Activated CD4-positive, alpha-beta T cell treated with anti-CD3 and anti-CD28 coated beads for 1 hour (primary cell): ENCODE data around the gene ARHGAP28.
"Not testable (repeated sequence)": the region's sequence is repeated elsewhere in the genome, so short reads cannot be mapped to it uniquely, and the experiment has no call there.

Experiments used
- DNase-seq: peaks from one replicate; pipeline ENCODE4 v3.0.0-alpha.2; 2020

The ARHGAP28 gene

DNA sequence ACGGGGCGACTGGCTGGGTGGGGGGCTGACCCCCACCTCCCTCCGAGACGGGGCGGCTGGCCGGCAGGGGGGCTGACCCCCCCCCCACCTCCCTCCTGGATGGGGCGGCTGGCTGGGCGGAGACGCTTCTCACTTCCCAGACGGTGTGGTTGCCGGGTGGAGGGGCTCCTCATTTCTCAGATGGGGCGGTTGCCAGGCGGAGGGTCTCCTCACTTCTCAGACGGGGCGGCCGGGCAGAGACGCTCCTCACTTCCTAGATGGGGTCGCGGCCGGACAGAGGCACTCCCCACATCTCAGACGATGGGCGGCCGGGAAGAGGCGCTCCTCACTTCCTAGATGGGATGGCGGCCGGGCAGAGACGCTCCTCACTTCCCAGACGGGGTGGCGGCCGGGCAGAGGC is 98.0 kb downstream of the ARHGAP28 start:
- not testable (repeated sequence) for DNase-seq

DNA sequence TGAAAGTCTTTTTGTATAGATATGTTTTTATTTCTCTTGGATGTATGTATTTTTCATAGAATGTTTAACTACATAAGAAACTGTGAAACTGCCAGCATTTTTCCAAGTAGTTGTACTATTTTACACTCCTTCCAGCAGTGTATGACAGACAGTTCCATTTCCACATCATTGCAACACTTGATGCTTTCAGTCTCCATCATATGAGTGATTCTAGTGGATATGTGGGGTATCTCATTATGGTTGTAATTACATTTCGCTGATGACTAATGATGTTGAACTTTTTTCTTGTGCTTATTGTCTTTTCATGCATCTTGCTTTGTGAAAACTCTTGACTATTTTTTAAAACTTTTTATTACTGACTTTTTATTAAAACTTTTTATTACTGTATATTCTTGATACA is 101.4 kb downstream of the ARHGAP28 start:
- no peak for DNase-seq

DNA sequence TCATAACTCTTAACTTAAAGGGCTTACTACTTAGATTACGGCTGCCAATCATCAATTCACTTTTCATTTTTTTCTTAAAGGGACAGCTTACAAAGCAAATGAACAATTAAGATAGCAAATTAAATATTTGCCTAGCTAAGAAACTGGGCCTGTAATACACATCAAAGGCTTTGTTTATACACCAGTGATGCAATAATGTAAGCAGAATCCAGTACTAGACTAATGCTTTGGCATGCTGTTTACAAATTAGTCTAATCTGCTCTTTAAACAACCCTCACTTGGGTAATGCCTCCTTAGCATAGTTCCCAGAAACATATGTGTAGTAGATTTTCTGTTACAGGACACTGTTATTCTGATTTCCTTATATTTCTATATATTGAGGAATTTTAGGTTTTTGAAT is 105.8 kb downstream of the ARHGAP28 start:
- no peak for DNase-seq

DNA sequence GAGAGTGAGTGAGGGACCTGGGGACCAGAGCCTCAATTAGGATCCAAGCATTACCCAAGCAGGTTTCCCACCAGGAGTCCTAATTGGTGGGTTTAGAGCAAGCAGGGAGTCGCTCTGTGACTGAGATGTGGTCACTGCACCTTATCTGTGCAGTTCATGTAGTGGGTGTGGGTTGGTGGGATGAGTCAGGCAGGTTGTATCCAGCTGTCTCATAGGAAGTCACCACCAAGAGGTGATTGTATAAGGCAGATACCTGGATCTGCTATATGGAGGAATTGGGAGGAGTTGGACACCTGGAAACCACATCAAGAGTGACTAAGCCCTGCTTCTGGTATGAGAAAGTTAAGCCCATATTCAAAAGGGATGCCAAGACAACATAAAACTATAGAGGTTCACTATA is 106.8 kb downstream of the ARHGAP28 start:
- DNase-seq = no peak

DNA sequence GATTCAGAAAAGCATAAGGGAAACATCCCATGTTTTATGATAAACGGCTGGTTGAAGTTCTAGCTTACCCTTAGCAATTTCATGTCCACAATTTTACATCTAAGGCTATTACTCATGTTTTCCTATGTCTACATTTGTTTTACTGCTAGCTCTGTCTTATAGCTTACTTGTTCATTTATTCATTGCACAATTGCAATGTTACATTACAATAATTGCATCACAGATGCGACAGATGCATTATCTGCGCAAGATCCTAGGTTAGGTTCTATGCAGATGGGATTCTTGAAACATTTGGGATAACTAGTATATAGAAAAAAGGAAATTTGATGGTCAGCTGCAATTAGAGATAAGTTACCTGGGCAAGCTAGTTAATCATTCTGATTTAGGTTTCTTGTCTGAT is 108.4 kb downstream of the ARHGAP28 start:
- DNase-seq = no peak

DNA sequence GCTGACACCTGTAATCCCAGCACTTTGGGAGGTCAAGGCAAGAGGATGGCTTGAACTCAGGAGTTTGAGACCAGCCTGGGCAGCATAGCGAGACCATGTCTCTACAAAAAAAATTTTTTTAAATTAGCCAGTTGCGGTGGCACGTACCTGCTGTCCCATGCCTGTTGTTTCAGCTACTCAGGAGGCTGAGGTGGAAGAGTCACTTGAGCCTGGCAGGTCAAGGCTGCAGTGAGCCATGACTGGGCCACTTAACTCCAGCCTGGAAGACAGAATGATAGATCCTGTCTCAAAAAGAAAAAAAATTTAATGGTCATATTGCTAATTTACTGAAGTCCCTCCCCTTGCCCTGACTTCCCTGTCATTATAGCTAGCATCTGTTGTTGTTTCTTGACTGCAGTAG is 112.6 kb downstream of the ARHGAP28 start:
- DNase-seq = no peak

DNA sequence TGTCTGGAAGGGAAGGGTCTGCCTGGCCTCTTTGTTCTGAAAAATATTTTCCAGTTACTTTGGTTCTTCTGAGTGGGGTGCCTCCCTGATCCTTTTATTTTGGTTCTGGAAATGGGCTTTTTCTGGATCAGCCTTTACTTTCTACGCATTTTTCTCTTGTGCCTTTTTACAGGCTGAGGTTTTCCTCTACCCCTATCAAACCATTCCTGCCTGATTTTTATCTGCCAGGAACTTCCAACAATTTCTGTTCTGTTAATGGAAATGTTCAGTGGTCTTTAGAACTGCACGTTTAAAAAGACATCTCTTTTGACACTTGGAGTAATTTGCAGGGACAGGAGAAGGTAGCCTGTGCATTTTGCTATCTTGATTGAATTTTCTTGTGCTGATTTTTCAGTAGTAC is 113.8 kb downstream of the ARHGAP28 start:
- no peak for DNase-seq

DNA sequence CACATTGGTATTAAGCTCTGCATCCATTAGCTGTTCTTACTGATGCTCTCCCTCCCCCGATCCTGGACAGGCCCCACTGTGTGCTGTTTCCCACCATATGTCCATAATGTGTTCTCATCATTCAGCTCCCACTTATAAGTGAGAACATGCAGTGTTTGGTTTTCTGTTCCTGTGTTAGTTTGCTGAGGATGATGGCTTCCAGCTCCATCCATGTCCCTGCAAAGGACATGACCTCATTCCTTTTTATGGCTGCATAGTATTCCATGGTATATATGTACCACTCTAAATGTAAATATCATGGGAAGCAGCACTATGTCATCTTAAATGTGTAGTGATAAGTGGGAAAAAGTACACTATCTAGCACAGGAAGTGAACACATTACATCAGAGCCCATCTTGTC is 116.0 kb downstream of the ARHGAP28 start:
- DNase-seq = not testable (repeated sequence)

DNA sequence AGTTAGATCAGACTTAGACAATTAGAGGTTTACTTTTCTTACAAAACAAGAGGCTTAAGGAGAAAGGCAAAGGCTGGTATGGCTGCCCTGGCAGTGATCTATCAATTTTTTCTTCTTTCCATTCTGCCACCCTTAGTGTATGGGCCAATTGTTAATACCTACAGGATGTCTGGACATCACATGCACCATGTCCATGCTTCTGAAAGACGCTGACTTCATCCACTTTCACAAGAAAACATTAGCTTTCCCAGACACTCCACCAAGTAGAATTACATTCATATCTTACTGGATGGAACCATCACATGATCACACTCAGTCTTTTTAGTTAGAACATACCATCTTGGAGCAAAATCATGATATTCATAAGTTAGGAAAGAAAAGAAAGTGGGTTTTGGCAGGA is 120.9 kb downstream of the ARHGAP28 start:
- DNase-seq = no peak

DNA sequence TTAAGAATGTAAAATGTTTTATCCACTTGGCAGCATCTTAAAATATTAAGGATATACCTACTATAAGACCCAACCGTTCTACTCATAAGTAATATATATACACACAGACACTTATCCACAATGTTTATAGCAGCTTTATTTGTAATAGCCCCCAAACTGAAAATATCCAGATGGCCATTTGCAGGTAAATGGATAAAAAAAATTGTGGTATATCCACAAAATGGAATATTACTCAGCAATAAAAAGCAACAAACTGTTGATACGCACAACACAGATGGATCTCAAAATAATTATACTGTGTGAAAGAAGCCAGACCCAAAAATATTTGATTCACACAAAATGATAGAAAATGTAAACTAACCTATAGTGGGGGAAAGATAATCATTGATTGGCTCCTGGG is 122.0 kb downstream of the ARHGAP28 start:
- no peak for DNase-seq

DNA sequence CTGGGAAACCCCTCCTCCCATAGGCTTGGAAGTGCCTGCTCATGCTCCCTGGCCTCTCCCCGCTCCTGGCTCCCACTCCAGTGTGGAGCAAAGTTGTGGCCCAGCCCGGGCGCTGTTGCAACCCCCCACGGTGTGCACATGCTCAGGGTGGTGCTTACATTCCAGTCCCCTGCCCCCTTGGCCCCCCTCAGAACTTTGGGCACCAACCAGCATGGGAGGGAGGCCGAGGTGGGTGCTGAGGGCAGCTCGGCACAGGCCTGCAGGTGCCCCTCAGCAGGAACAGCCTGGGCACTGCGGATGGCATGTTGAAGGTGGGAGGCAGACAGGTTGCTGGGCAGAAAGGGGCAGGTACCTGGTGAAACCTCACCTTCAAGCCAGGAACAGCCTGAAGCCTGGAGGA is 125.3 kb downstream of the ARHGAP28 start:
- DNase-seq = no peak

DNA sequence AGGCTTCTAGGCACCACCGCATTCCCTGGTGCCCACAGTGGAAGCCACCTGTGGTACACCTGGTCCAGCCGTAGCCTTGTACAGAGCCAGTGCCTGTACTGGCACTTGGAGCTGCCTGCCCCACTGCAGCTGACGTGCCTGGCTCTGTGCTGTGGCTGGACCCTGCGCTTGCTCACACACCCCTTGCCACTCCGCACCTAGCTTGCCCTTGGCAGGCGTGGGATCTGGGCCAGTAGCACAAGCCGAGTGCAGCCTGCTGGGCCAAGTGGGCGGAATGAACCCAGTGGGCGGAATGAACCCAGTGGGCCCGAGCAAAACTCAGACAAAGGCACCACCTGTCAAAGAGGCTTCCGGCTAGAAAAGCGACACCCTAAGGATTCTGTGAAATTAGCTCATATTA is 126.3 kb downstream of the ARHGAP28 start:
- DNase-seq = no peak

DNA sequence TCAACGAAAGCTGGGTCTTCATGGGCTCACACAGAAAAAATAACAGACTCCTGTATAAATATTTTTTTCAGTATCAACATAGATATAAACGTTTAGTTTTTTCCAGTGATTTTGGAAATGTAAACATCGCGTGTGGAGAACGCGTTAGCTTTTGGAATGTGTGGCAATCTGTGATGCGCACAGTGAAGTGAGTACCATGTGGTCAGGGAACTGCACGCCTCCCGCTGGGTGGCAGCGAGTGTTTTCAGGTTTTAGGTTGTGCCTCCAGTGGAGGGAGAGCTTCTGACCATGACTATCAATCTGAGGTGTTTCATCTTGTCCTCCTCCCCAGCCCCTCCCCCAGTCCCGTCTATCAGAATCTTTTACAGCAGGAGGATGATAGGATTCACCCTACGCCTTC is 127.8 kb downstream of the ARHGAP28 start:
- no peak for DNase-seq

DNA sequence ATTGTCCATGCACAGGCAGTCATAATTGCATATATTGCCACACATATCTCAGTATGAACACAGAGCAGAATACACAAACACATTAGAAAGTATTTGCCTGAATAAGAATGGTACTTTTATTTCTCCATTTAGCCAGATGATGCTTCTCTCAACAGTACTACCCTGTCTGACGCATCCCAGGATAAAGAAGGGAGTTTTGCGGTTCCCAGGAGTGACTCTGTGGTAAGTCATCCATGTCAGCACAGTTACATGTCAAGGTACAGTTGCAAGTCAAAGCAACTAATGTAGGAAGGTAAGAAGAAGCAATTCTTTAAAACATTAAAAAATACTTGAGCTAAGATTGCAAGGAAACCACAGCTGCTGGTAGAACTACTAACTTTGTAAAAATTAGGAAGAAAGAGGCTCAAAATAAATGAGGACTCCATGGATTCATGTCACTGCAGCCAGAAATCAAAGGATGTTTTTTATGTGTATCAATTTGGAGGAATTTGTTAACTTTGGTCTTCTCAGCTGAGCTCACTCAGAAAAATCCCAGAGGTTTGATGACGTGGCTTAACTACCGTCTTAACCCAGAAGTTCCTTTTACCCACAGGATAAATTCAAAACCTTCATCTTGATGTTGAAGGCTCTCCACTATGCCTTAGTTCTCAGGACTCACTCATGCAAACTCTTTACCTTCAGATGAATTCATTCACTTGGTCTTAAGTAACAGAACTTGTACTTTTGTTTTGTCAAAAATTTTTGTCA is 130.3 kb downstream of the ARHGAP28 start:
- DNase-seq = no peak

DNA sequence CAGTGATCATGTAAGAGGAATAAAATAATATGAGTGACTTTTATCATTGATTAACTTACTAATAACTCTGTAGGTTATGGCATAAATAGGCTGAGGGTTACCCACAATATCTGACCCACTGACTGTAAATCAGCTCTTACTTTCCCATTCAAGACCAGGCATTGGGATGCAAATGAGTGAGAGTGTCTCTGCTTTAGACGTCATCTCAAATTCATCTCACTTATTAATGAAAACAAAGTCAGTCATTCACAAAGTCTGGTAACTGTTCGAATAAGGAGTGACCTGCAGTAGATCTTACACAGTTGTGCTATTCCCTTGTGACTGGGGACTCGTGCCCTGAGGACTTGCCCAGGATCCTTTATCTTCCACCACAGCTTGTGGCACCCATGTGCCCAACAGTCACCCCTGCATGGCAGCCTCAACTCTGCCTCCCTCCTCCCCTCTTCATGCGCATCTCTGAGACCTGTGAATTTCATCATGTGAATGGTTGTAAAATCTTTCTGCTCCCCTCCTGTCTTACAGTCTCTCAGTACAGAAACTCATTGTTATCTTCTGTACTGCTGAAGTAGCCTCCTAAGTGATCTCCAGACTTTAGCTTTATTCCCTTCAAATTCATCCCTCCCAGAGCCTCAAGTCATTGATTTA is 131.4 kb downstream of the ARHGAP28 start:
- no peak for DNase-seq

DNA sequence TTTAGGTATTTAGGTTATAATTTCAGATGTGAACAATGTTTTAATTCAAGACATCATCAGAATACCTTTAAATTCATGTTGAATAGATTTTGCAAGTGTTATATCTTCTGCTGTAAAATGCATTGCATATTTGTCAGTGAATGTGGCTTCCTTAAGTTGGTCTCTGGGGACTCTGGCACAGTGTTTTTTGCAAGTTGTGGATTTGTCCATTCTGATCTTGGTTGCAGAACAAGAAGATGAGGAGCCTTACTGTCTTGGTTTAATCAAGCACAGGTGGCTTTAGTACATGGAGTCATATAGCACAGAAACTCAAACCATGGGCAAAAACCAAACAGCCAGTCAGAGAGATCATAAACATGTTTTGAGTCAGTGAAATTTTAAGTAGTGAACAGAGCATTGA is 135.7 kb downstream of the ARHGAP28 start:
- no peak for DNase-seq

DNA sequence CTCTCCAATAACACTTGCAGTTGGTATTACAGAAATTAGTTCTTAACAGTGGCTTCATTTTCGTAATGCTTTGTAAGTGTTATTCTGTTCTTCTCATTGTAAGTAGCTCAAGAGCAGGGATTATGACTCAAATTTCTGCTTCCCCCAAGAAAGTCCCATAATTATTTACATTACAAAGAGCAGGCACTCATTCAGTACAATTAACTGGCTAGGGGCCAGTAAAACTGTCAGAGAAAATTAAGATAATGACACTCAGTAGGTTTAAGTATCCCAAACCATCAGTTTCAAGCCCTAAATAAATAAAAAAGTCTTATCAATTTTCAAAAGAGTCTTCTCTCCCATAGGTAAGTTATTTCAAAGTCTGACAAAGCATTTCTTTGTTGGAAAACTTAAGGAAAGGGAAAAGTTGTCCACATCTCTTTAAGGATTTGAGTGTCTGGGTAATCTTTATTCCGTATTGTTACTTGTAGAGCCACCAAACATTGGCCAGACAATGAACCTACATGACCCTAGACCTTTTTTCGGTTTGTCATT is 137.1 kb downstream of the ARHGAP28 start:
- DNase-seq = no peak

DNA sequence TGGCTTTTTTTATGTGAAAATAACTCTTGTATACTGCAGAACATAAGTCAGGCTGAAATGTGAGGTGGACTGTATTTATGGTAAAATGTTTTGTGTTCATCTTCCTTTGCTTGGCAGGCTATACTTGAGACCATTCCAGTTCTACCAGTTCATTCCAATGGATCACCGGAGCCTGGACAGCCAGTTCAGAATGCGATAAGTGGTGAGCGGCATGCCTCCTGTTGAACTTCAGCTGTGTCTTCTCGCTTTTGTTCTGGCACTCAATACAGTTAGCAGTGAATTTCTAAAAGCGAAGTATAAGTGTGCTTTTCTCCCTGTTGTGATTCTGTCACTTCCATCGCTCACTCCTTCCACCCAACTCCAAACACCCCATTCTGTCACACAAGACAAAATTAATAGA is 138.5 kb downstream of the ARHGAP28 start:
- no peak for DNase-seq

DNA sequence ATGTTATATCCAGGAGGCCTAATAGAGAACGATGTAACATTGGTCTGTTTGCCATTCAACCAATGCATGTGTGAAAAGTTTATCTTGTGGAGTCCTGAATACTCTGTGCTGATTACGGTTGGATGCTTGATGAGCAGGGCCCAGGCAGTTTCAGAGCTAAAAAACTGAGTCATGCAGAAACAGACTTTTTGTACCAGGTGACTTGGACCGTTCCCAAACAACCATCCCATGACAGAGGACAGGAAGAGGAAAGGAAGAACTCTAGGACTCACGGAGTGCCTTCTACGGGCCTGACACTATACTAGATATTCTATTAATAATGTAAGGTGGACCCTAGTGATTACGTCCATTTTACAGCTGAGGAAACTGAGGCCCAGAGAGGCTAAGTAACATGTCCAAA is 142.1 kb downstream of the ARHGAP28 start:
- DNase-seq = no peak

DNA sequence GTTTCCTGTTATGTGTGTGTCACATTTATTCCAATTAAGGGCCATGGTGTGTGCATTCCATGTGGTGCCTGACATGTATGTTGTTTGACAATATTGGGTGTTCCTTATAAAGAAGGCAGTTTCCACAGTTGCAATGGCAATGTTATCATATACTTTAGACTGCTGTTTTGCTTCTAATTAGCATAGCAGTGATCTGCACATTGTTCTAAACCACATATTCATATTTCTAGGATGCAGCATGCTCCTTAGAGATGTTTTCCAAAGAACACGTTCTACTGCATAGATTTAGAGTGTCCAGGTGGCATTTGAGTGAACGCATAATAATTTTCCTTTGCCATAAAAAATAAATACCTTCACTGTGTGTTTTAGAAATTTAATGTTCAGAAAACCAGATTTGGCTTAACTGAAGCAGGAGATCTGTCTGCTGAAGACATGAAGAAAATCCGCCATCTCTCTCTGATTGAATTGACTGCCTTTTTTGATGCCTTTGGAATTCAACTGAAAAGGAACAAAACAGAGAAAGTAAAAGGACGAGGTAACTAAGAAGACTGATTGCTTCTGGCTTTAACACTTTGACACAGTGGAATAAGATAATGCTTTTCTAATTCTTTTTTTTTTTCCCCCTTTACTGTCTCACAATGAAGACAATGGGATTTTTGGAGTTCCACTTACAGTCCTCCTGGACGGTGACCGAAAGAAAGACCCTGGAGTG is 143.7 kb downstream of the ARHGAP28 start:
- no peak for DNase-seq

DNA sequence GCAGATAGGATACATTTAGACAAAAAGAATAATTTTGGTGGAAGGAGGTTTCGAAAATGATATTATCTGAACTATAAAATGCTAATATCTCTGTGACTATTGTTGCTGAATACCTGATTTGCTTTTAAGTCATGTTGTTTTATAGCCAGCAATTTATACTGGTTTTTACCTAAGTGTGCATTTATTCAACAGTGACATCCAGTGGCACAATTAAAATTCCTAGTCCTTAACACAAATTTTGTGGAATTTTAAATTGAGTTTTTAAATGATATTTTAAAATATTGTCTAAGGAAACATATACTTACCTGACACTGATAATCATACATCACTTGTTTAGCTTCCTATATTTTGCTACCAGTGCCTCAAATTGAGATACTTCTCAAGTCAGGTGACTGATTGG is 144.8 kb downstream of the ARHGAP28 start:
- no peak for DNase-seq

DNA sequence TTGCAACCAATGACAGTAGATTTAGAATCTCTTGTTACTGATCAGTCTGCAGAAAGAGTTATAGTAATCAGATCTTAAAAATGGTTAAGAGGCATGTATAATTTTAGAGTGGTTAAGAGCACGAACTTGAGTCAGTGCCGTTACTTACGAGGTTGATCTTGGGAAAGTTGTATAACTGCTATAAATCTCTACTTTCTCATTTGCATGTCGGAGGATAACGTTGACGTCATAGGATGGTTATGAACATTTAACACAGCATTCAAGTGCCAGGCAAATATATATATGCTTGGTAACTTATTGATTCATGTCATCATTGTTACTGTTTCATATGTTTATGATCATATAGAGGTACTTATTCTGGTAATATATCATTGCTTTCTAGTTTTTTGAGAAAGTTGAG is 146.2 kb downstream of the ARHGAP28 start:
- no peak for DNase-seq

DNA sequence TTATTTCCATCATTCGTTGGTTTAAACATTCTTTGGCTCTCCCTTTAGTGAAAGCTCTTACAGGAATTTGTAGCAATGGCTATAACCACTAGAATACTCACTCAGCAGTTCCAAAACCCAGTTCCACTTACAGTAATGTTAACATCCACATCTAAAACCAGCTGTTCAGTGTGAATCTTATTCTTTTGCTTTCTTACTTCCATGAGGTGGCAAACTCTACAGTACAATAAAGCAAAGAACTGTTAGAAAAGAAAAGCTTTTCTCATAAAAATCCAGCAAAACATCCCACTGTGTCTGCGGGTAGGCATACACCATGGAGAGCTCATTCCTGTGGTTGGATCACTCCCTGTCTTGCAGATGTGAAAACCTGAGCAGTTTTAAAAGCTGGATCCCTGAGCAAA is 147.1 kb downstream of the ARHGAP28 start:
- DNase-seq = no peak

DNA sequence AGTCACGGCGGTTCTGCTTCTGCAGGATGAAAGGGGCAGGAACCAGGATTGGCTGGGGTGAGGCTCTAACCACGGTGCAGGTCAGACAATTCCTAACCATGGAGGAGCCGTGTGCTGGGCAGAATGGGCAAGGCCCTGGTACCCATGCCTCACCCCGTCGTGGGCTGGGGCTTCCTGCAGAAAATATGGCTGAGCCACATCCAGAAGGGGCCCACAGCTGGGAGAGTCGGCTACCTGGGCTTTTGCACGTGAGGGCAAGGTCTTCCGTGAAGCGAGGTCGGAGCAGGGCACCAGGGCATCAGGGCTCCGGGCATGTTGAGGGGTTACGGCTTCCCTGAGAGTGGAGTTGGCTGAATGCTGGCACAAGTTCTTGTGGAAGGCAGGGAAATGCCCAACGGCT is 147.8 kb downstream of the ARHGAP28 start:
- no peak for DNase-seq
